ENCODE measurements around the gene SEBOX. TPM values are rescaled to one million over a fixed set of nuclear protein-coding genes. Genes with fewer than 3 reads are reported as not detected.

The SEBOX gene
- total and polyA plus RNA-seq, 4 donors = not detected

DNA sequence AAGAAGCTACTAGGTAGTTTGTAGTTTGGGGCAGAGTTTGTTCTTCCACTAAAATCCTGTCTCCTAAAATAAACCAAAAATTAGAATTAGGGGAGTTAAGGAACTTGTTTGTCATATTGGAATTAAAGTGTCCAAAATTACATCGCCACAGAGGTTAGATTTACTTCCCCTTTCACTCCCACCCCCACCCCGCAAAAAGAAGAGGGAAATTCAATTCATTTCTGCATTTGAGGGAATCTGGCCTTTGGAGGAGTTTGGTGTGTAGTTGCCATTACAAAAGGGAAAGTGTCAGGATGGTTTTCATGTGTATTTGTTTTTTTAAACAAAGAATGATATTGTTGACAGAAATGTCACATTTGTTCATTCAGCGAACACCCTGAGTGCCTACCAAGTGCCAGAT lies 40.2 kb downstream of the SEBOX start:
- intact Hi-C loops (cut with DNase I) = no loop called here
- WGBS, 2 donors = 87 to 89% methylated on average over 3 of the region's 3 CpGs
- no peak overlapping the region for H3K4me3 ChIP-seq (ENCODE audit: low read length in 2 of 2)
- ATAC-seq (ENCODE audit: low FRiP score) (no peak), DNase-seq (no peak)
- peaks cover 2 to 5% of the 10 kb centered on the region in 2 donors for H3K36me3 ChIP-seq (ENCODE audit: control insufficient read depth in 1 of 2, insufficient read depth in 2 of 2, low read length in 1 of 2)
- no peaks in the 10 kb centered on the region for H3K27me3 ChIP-seq (ENCODE audit: control insufficient read depth in 1 of 2, insufficient read depth in 2 of 2, low read length in 1 of 2)
- no peaks in the 10 kb centered on the region for H3K4me1 ChIP-seq (ENCODE audit: control insufficient read depth in 1 of 2, insufficient read depth in 2 of 2, low read length in 2 of 2)
- H3K27ac ChIP-seq (ENCODE audit: low read depth in 1 of 2, low read length in 2 of 2) = no peak overlapping the region
- H3K9me3 ChIP-seq (ENCODE audit: control insufficient read depth, low read length) = no peaks in the 10 kb centered on the region

DNA sequence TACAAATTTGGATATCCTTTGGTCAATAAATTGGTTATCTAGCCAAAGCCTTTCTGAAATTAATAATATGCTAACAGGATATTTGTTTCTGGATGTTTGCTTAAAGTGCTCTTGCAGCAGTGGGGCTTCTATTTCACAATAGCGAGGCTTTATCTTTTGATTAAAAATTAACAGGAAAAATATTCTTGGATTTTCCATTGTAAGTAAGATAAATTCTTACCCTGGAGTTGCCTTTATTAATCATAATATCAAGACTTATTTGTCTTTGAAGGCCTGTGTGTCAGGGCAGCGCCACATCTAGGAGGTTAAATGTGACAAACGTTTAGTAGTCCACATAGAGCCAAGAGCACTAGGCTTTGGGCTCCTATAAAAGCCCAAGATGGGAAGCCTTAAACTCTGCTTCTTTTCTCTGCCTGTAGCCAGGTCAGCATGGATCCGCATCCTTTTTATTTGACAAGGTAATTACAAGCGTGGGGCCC lies 40.7 kb downstream of the SEBOX start:
- Histone ChIP-seq H3K9me3 (ENCODE audit: control insufficient read depth, low read length) (no peaks in the 10 kb centered on the region), H3K27me3 (ENCODE audit: control insufficient read depth in 1 of 2, insufficient read depth in 2 of 2, low read length in 1 of 2) (no peaks in the 10 kb centered on the region), H3K36me3 (ENCODE audit: control insufficient read depth in 1 of 2, insufficient read depth in 2 of 2, low read length in 1 of 2) (peaks cover 2 to 5% of the 10 kb centered on the region in 2 donors), H3K27ac (ENCODE audit: low read depth in 1 of 2, low read length in 2 of 2) (no peak overlapping the region), H3K4me1 (ENCODE audit: control insufficient read depth in 1 of 2, insufficient read depth in 2 of 2, low read length in 2 of 2) (no peaks in the 10 kb centered on the region), H3K4me3 (ENCODE audit: low read length in 2 of 2) (no peak overlapping the region)
- no peak for ATAC-seq (ENCODE audit: low FRiP score)
- intact Hi-C loops (cut with DNase I) = no loop called here
- no peak for DNase-seq
- 78 to 82% methylated on average over 5 of the region's 5 CpGs for WGBS, 2 donors

DNA sequence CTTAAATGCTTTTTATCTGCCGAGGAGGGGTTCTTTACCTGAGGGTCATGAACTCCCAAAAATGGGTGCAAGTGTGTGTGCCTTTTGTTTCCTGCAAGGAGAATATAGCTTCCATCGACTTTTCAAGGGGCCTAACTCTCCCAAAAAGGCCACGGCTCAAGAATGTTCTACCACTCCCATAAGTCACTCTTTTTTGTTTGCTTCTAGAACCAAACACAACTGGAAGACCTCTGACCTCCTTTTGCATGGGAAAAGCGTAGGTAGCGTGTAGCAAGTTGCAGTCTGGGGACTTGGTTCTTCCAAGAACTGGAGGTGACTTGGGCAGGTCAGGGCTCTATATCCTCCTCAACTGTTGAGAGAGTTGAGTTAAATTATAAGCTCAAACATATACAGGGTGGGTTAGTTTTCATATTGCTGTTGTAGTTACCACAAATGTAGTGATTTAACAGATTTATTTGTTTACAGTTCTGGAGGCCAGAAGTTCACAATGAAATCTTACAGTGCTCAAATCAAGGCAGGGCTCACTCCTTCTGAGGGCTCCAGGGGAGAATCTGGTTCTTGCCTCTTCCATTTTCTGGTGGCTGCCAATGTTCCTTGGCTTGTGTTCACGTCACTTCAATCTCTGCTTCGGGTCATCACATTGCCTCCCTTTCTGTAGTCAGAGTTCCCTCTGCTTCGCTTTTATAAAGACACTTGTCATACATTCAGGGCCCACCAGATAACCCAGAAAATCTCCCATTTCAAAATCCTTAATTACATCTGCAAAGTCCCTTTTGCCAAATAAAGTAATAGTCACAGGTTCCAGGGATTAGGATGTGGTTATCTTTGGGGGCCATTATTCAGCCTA lies 44.6 kb downstream of the SEBOX start:
- no peaks in the 10 kb centered on the region for H3K27me3 ChIP-seq (ENCODE audit: control insufficient read depth in 1 of 2, insufficient read depth in 2 of 2, low read length in 1 of 2)
- H3K9me3 ChIP-seq (ENCODE audit: control insufficient read depth, low read length) = no peaks in the 10 kb centered on the region
- ATAC-seq (ENCODE audit: low FRiP score) (no peak), DNase-seq (no peak)
- no peaks in the 10 kb centered on the region for H3K4me1 ChIP-seq (ENCODE audit: control insufficient read depth in 1 of 2, insufficient read depth in 2 of 2, low read length in 2 of 2)
- no peak overlapping the region for H3K27ac ChIP-seq (ENCODE audit: low read depth in 1 of 2, low read length in 2 of 2)
- intact Hi-C loops (cut with DNase I) = no loop called here
- no peaks in the 10 kb centered on the region for H3K36me3 ChIP-seq (ENCODE audit: control insufficient read depth in 1 of 2, insufficient read depth in 2 of 2, low read length in 1 of 2)
- WGBS, 2 donors = 72% methylated on average over 8 of the region's 8 CpGs
- H3K4me3 ChIP-seq (ENCODE audit: low read length in 2 of 2) = no peak overlapping the region

DNA sequence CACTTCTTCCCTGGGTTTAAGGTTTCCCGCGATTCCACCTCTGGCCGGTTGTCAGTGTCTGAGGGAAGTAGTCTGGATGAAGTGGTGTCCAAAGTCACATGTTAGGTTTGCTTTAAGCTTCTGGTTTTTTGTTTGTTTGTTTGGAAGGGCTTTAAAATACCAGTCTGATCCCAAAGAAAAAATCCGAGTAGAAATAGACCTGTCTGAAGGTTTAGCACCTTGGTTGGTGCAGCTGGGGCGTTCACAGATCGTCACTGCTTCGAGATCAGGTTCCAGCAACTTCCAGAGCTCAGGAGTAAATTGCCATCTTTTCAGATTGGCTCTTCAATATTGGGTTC lies 45.4 kb downstream of the SEBOX start:
- no peaks in the 10 kb centered on the region for H3K9me3 ChIP-seq (ENCODE audit: control insufficient read depth, low read length)
- peak overlapping the region in 1 of 2 donors; percentile 25 for H3K27ac ChIP-seq (ENCODE audit: low read depth in 1 of 2, low read length in 2 of 2)
- no peaks in the 10 kb centered on the region for H3K27me3 ChIP-seq (ENCODE audit: control insufficient read depth in 1 of 2, insufficient read depth in 2 of 2, low read length in 1 of 2)
- ATAC-seq (ENCODE audit: low FRiP score) = no peak
- 1 to 3% methylated on average over 7 of the region's 7 CpGs for WGBS, 2 donors
- H3K36me3 ChIP-seq (ENCODE audit: control insufficient read depth in 1 of 2, insufficient read depth in 2 of 2, low read length in 1 of 2) = no peaks in the 10 kb centered on the region
- intact Hi-C loops (cut with DNase I) = loop anchor here in 1 of 2 donors (2.0 kb wide), 1 partner anchor 15 kb away; the partner anchor contains the start of genes IFT20 and TNFAIP1
- H3K4me1 ChIP-seq (ENCODE audit: control insufficient read depth in 1 of 2, insufficient read depth in 2 of 2, low read length in 2 of 2) = no peaks in the 10 kb centered on the region
- DNase-seq = no peak
- peak overlapping the region; percentile 23 to 39 for H3K4me3 ChIP-seq (ENCODE audit: low read length in 2 of 2)

DNA sequence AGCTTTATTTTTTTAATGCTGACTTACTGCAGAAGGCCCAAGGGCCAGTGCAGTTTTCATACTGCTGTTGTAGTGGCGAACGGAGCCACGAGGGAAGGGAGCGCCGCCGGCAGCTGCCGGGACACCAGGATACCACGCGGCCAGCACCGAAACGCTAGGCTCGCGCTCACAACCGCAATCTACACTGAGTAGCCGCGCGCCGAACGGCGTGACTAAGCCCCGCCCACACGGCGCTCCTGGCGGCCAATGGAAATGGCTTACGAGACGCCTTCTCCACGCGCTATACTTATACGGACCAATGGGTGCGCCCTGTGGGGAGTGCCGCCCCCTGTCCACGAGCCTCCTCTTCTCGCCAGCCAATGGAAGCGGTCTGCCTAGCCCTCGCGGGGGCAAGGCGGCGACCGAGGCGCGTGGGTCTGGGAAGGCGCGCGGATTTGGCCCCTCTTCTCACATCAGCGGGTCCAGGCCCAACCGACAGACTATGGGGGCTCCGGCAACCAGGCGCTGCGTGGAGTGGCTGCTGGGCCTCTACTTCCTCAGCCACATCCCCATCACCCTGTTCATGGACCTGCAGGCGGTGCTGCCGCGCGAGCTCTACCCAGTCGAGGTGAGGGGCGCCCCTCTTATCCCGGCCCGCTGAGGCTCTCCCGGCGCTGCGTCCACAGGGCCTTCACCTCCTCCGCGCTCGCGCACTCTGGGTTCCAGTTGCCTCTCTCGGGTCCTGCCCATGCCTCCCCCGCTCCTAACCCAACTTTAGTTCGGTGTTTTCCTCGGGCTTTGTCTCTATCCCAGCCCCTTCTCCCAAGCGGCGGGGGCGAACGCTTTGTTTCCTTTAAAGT lies 46.0 kb downstream of the SEBOX start, which contains the start of gene TMEM97:
Gene TMEM97 (plus strand): TSS at position 442 of the 839 bp plus-strand sequence. CDS start 40 bp downstream, at position 482.
- no peaks in the 10 kb centered on the region for H3K9me3 ChIP-seq (ENCODE audit: control insufficient read depth, low read length)
- intact Hi-C loops (cut with DNase I) = loop anchor here in 1 of 2 donors (2.0 kb wide), 1 partner anchor 16 kb away; the partner anchor contains the start of genes IFT20 and TNFAIP1
- ATAC-seq (ENCODE audit: low FRiP score) (peak; percentile 99), DNase-seq (peak; percentile 96 to 98)
- H3K27me3 ChIP-seq (ENCODE audit: control insufficient read depth in 1 of 2, insufficient read depth in 2 of 2, low read length in 1 of 2) = no peaks in the 10 kb centered on the region
- peak within 1 kb of the TSS in 1 of 2 donors; percentile 25 for H3K27ac ChIP-seq (ENCODE audit: low read depth in 1 of 2, low read length in 2 of 2)
- WGBS, 2 donors = 0 to 1% methylated on average over 63 to 72 of the region's 72 CpGs
- H3K36me3 ChIP-seq (ENCODE audit: control insufficient read depth in 1 of 2, insufficient read depth in 2 of 2, low read length in 1 of 2) = no peaks in the 10 kb centered on the region
- no peaks in the 10 kb centered on the region for H3K4me1 ChIP-seq (ENCODE audit: control insufficient read depth in 1 of 2, insufficient read depth in 2 of 2, low read length in 2 of 2)
- H3K4me3 ChIP-seq (ENCODE audit: low read length in 2 of 2) = peak within 1 kb of the TSS; percentile 23 to 39

DNA sequence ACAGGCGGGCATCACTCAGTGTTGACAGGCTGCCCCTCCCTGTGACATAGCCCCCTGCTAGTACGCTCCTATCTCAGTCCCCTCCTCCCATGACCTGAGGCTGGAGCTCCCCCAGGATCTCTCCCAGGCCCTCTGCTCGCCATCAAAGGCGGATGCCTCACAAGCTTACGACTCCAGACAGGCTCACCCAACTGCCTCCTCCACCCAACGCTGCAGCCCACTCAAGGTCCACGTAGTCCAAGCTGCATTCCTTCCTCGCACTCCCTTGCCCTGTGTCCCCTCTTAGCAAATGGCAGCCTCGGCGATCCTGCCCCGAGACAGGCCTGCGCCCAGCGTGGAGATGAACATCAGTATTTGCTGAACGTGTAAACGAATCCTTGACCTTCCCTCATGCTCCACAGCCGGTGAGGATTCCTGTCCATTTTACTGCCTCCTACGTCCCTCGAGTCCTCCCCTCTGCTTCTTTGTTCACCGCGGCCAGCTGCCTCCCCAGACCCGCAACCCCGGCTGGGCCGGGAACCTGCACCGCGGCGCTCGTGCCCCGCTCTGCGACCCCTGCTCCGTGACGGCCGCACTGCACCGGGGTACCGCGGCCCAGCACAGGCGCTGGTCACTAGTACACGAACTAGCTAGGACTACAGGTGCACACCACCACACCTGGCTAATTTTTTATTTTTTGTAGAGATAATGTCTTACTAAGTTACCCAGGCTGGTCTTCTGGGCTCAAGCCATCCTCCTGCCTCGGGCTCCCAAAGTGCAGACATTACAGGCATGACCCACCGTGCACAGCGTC lies 46.8 kb downstream of the SEBOX start:
- H3K4me3 ChIP-seq (ENCODE audit: low read length in 2 of 2) = peak overlapping the region; percentile 3 to 20
- intact Hi-C loops (cut with DNase I) = loop anchor here in 1 of 2 donors (2.0 kb wide), 1 partner anchor 17 kb away; the partner anchor contains the start of genes IFT20 and TNFAIP1
- no peaks in the 10 kb centered on the region for H3K9me3 ChIP-seq (ENCODE audit: control insufficient read depth, low read length)
- DNase-seq (peak in 1 of 2 donors; percentile 74), ATAC-seq (ENCODE audit: low FRiP score) (peak; percentile 2)
- H3K27ac ChIP-seq (ENCODE audit: low read depth in 1 of 2, low read length in 2 of 2) = no peak overlapping the region
- H3K27me3 ChIP-seq (ENCODE audit: control insufficient read depth in 1 of 2, insufficient read depth in 2 of 2, low read length in 1 of 2) = no peaks in the 10 kb centered on the region
- H3K36me3 ChIP-seq (ENCODE audit: control insufficient read depth in 1 of 2, insufficient read depth in 2 of 2, low read length in 1 of 2) = no peaks in the 10 kb centered on the region
- WGBS, 2 donors = 10% methylated on average over 40 of the region's 40 CpGs
- no peaks in the 10 kb centered on the region for H3K4me1 ChIP-seq (ENCODE audit: control insufficient read depth in 1 of 2, insufficient read depth in 2 of 2, low read length in 2 of 2)

DNA sequence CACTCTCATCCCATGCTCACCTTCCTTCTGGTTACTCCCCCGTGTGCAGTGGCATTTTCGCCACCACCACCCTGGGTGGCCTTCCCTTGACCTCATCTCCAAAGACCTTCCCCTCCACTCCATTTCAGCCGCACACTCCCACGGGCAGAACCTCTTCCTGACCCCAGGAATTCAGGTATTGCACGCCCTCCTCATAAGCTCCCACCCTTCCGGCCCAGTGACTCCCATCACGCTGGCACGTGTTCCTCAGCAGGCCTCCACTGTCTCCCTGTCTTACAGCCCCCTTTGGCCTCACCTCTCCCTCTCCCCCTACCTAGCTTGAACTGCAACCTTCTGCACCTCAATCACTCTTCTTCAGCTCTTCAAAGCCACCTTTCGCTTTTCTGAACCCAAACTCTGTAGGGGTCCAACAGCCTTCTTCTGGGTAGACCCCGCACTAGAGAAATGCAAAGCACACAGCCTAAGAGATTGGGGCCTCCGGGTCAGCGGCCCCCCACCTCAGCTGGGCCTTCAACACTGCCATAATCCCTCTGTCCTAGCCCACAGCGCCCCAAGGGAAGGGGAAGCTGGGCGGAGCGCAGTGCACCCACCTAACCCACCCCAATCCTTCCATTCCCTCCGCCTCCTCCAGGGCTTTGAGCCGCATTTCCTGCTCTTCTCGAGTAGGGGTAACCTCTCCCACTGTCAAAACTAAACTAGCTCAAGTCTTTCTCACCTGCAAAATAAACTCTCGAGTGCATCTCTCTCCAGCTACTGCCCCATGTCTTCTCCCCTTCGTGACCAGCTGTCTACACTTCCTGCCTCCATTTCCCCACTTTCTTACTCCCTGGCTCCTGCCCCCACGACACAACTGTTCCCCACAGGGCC lies 47.7 kb downstream of the SEBOX start:
- H3K27ac ChIP-seq (ENCODE audit: low read depth in 1 of 2, low read length in 2 of 2) = no peak overlapping the region
- H3K27me3 ChIP-seq (ENCODE audit: control insufficient read depth in 1 of 2, insufficient read depth in 2 of 2, low read length in 1 of 2) = no peaks in the 10 kb centered on the region
- H3K9me3 ChIP-seq (ENCODE audit: control insufficient read depth, low read length) = no peaks in the 10 kb centered on the region
- intact Hi-C loops (cut with DNase I) = no loop called here
- H3K36me3 ChIP-seq (ENCODE audit: control insufficient read depth in 1 of 2, insufficient read depth in 2 of 2, low read length in 1 of 2) = no peaks in the 10 kb centered on the region
- H3K4me3 ChIP-seq (ENCODE audit: low read length in 2 of 2) = no peak overlapping the region
- ATAC-seq (ENCODE audit: low FRiP score) (no peak), DNase-seq (peak in 1 of 2 donors; percentile 54)
- WGBS, 2 donors = 82 to 86% methylated on average over 20 to 21 of the region's 21 CpGs
- H3K4me1 ChIP-seq (ENCODE audit: control insufficient read depth in 1 of 2, insufficient read depth in 2 of 2, low read length in 2 of 2) = no peaks in the 10 kb centered on the region

All from aorta (tissue), 5 donors.